Natural killer cell (primary cell): ENCODE results near the gene NEDD9. TPM values are rescaled to one million over a fixed set of nuclear protein-coding genes. Genes with fewer than 3 reads are reported as not detected.

ENCODE experiments used
- ATAC-seq, 3 donors: fragments of 150-1000 bp in 2 of 3; fragments of 200-7000 bp in 1 of 3; cut with Tn5 transposase; 1 replicate in 1 of 3; 2 replicates in 2 of 3; pipeline ENCODE4 v1.10.0; 2021; ENCODE audit warnings: mild to moderate bottlenecking in 2 of 3, moderate library complexity in 2 of 3
- DNase-seq, 2 donors: peaks; one replicate each; pipeline versions ENCODE4 v3.0.0 to v3.0.0-alpha.2; 2013 to 2021; ENCODE audit warnings: mixed read lengths in 1 of 2
- H3K27ac ChIP-seq: one replicate; pipeline ENCODE4 v1.5.1; 2013; ENCODE audit warnings: mild to moderate bottlenecking, low read length
- H3K27me3 ChIP-seq: one replicate; pipeline ENCODE4 v1.6.1; 2013; ENCODE audit warnings: low read length; ENCODE audit not compliant: control insufficient read depth, insufficient read depth
- H3K36me3 ChIP-seq: one replicate; pipeline ENCODE4 v1.6.1; 2013; ENCODE audit warnings: low read length; ENCODE audit not compliant: control insufficient read depth, insufficient read depth
- H3K4me1 ChIP-seq: one replicate; pipeline ENCODE4 v1.6.1; 2013; ENCODE audit warnings: low read length; ENCODE audit not compliant: control insufficient read depth, insufficient read depth
- H3K4me3 ChIP-seq: one replicate; pipeline ENCODE4 v1.5.1; 2013; ENCODE audit warnings: low read length
- H3K9me3 ChIP-seq: one replicate; pipeline ENCODE4 v1.6.1; 2013; ENCODE audit warnings: low read length; ENCODE audit not compliant: control insufficient read depth, insufficient read depth
- H3K27ac Mint-ChIP-seq, 2 donors: one replicate each; pipeline ENCODE4 v1.8.0; 2022; ENCODE audit warnings: mild to moderate bottlenecking in 2 of 2, mixed read lengths in 2 of 2, moderate library complexity in 1 of 2
- H3K27me3 Mint-ChIP-seq, 2 donors: one replicate each; pipeline ENCODE4 v1.8.0; 2022; ENCODE audit warnings: low read depth in 2 of 2, mixed read lengths in 2 of 2
- H3K36me3 Mint-ChIP-seq: one replicate; pipeline ENCODE4 v1.8.0; 2022; ENCODE audit warnings: mixed read lengths
- H3K4me1 Mint-ChIP-seq, 2 donors: one replicate each; pipeline ENCODE4 v1.8.0; 2022; ENCODE audit warnings: mixed read lengths in 2 of 2
- H3K4me3 Mint-ChIP-seq: one replicate; pipeline ENCODE4 v1.8.0; 2022; ENCODE audit warnings: mild to moderate bottlenecking, moderate library complexity, mixed read lengths
- H3K9me3 Mint-ChIP-seq, 2 donors: one replicate each; pipeline ENCODE4 v1.8.0; 2022; ENCODE audit warnings: mixed read lengths in 2 of 2
- CTCF ChIP-seq: fragments of 200-600 bp; IDR thresholded peaks from one replicate; pipeline ENCODE4 v1.8.0; 2022; ENCODE audit warnings: antibody characterized with exemption
- WGBS: methylation state at CpG from one replicate; pipeline ENCODE4 v1.1.7; 2013; ENCODE audit warnings: missing lambda C conversion rate; ENCODE audit not compliant: insufficient coverage; 5-methylcytosine and 5-hydroxymethylcytosine counted together
- intact Hi-C: fragments of 100-400 bp; cut with micrococcal nuclease; formaldehyde crosslinking; loops from one replicate; pipeline ENCODE4 v1.14.2; 2022
- total RNA-seq, 4 donors: library from RNA; stranded (reverse); fragments of 120-200 nt in 1 of 4; gene quantifications; one replicate each; pipeline versions ENCODE4 v1.2.3 to v1.2.4, GENCODE V29; 2013 to 2022

Gene NEDD9
- total RNA-seq, 3 donors from 2014 or later (not counting 1 experiment from before 2014, with no cell fraction given), result 106 to 110 (median 107) TPM

GRCh38 chr6:11149551-11149950 is 82.9 kb downstream of the NEDD9 start:
- H3K9me3 Mint-ChIP-seq, result no peaks in the 10 kb centered on the region
- DNase-seq, result no peak
- H3K4me1 ChIP-seq, result peaks cover under 1% of the 10 kb centered on the region
- H3K4me3 Mint-ChIP-seq, result no peak overlapping the region
- H3K27me3 ChIP-seq, result no peaks in the 10 kb centered on the region
- no peak overlapping the region for H3K4me3 ChIP-seq
- no peaks in the 10 kb centered on the region for H3K9me3 ChIP-seq
- peaks cover 9% of the 10 kb centered on the region in 2 donors for H3K4me1 Mint-ChIP-seq
- H3K36me3 ChIP-seq, result no peaks in the 10 kb centered on the region
- 96% methylated on average over 3 of the region's 3 CpGs for WGBS
- no peak for ATAC-seq
- H3K27ac Mint-ChIP-seq, result no peak overlapping the region
- H3K27ac ChIP-seq, result no peak overlapping the region
- intact Hi-C loops, result no loop called here
- TF ChIP-seq CTCF, result no peak
- H3K36me3 Mint-ChIP-seq, result no peaks in the 10 kb centered on the region
- peaks cover 6 to 17% of the 10 kb centered on the region in 2 donors for H3K27me3 Mint-ChIP-seq

GRCh38 chr6:11146117-11146826 is 86.2 kb downstream of the NEDD9 start:
- Histone ChIP-seq H3K4me1 (peaks cover 3% of the 10 kb centered on the region), H3K36me3 (no peaks in the 10 kb centered on the region), H3K27me3 (no peaks in the 10 kb centered on the region), H3K4me3 (no peak overlapping the region), H3K27ac (no peak overlapping the region), H3K9me3 (no peaks in the 10 kb centered on the region)
- DNase-seq, result no peak
- no peak overlapping the region for H3K27ac Mint-ChIP-seq
- no peaks in the 10 kb centered on the region for H3K9me3 Mint-ChIP-seq
- no peaks in the 10 kb centered on the region for H3K36me3 Mint-ChIP-seq
- WGBS, result 97% methylated on average over 4 of the region's 4 CpGs
- intact Hi-C loops, result no loop called here
- H3K27me3 Mint-ChIP-seq, result no peaks in the 10 kb centered on the region
- no peak for TF ChIP-seq CTCF
- no peak overlapping the region for H3K4me3 Mint-ChIP-seq
- ATAC-seq, result no peak
- H3K4me1 Mint-ChIP-seq, result peaks cover 4 to 5% of the 10 kb centered on the region in 2 donors

- Mint-ChIP-seq H3K27ac (no peak overlapping the region), H3K4me1 (peaks cover 4 to 5% of the 10 kb centered on the region in 2 donors), H3K9me3 (no peaks in the 10 kb centered on the region), H3K4me3 (no peak overlapping the region), H3K27me3 (no peaks in the 10 kb centered on the region), H3K36me3 (no peaks in the 10 kb centered on the region)
- intact Hi-C loops, result loop anchor here (1.0 kb wide), 3 partner anchors 28 to 431 kb away; no protein-coding TSS in a partner anchor
- no peak overlapping the region for H3K4me3 ChIP-seq
- no peak overlapping the region for H3K27ac ChIP-seq
- H3K4me1 ChIP-seq, result peaks cover 3% of the 10 kb centered on the region
- H3K36me3 ChIP-seq, result no peaks in the 10 kb centered on the region
- no peaks in the 10 kb centered on the region for H3K9me3 ChIP-seq
- DNase-seq (peak; percentile 63 to 86), ATAC-seq (peak; percentile 82 to 97 (median 96))
- TF ChIP-seq CTCF, result peak; percentile 86
- no peaks in the 10 kb centered on the region for H3K27me3 ChIP-seq
- WGBS, result 32% methylated on average over 6 of the region's 6 CpGs
Observed at GRCh38 chr6:11144393-11144851, 88.0 kb downstream of the NEDD9 start.
